ENCODE measurements around the gene CNNM4.
"Not testable (repeated sequence)": the region's sequence is repeated elsewhere in the genome, so short reads cannot be mapped to it uniquely, and the experiment has no call there.

DNA sequence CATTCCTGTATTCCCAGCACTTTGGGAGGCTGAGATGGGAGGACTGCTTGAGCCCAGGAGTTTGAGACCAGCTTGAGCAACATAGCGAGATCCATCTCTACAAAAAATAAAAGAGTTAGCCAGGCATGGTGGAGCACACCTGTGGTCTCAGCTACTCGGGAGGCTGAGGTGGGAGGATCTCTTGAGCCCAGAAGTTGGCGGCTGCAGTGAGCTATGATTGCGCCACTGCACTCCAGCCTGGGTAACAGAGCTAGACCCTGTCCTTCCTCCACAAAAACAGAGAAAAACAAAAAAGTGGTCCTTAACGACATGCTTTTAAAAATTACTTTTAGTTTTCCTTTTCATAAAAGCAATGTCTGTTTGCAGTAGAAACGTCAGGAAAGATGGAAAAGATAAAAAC, 35.8 kb downstream of the CNNM4 start:
- not testable (repeated sequence) for TF ChIP-seq POLR2AphosphoS5, EP300 (IDR thresholded peaks at IDR 0.05)

Measured in sigmoid colon (tissue), 4 donors.